Liver (tissue), 9 donors: ENCODE data around the gene CFAP410. TPM values are rescaled to one million over a fixed set of nuclear protein-coding genes. Genes with fewer than 3 reads are reported as not detected.

Source experiments
- DNase-seq: peaks from one replicate; pipeline ENCODE4 v3.0.0-alpha.2; 2017; ENCODE audit warnings: low spot score
- H3K27ac ChIP-seq, 2 donors: one replicate each; pipeline ENCODE4 v1.7.0; 2013; ENCODE audit warnings: inconsistent platforms in 2 of 2, low read length in 2 of 2, control low read depth in 1 of 2, low read depth in 1 of 2, mild to moderate bottlenecking in 1 of 2
- H3K27me3 ChIP-seq, 4 donors: one replicate each; pipeline versions ENCODE4 v1.6.1 to v1.7.0; 2013; ENCODE audit warnings: low read length in 3 of 4, inconsistent platforms in 1 of 4, mild to moderate bottlenecking in 1 of 4, moderate library complexity in 1 of 4; ENCODE audit not compliant: control insufficient read depth in 4 of 4, insufficient read depth in 4 of 4
- H3K36me3 ChIP-seq, 4 donors: one replicate each; pipeline versions ENCODE4 v1.6.1 to v1.7.0; 2013; ENCODE audit warnings: low read length in 3 of 4, mild to moderate bottlenecking in 3 of 4, low read depth in 1 of 4, moderate library complexity in 1 of 4; ENCODE audit not compliant: control insufficient read depth in 4 of 4, insufficient read depth in 3 of 4
- H3K4me1 ChIP-seq, 4 donors: one replicate each; pipeline versions ENCODE4 v1.6.1 to v1.7.0; 2013; ENCODE audit warnings: low read length in 3 of 4, mild to moderate bottlenecking in 3 of 4, moderate library complexity in 1 of 4; ENCODE audit not compliant: control insufficient read depth in 4 of 4, insufficient read depth in 4 of 4
- H3K4me3 ChIP-seq, 3 donors: one replicate each; pipeline versions ENCODE4 v1.6.1 to v1.7.0; 2013; ENCODE audit warnings: low read length in 3 of 3, control low read depth in 1 of 3, low read depth in 1 of 3, mild to moderate bottlenecking in 1 of 3
- H3K9ac ChIP-seq, 2 donors: one replicate each; pipeline ENCODE4 v1.7.0; 2013; ENCODE audit warnings: low read length in 2 of 2, mild to moderate bottlenecking in 2 of 2, moderate library complexity in 2 of 2, control low read depth in 1 of 2, low read depth in 1 of 2
- H3K9me3 ChIP-seq, 4 donors: one replicate each; pipeline versions ENCODE4 v1.6.1 to v1.7.0; 2013; ENCODE audit warnings: low read length in 3 of 4; ENCODE audit not compliant: control insufficient read depth in 4 of 4
- HNF4G ChIP-seq: IDR thresholded peaks from 2 replicates; pipeline ENCODE4 v1.6.1; 2016; ENCODE audit warnings: antibody characterized with exemption
- RAD21 ChIP-seq, 2 donors: IDR thresholded peaks; 2 replicates each; pipeline ENCODE4 v1.6.1; 2016; ENCODE audit warnings: antibody characterized with exemption in 2 of 2, mild to moderate bottlenecking in 2 of 2
- YY1 ChIP-seq: IDR thresholded peaks from 2 replicates; pipeline ENCODE4 v1.6.1; 2016; ENCODE audit warnings: antibody characterized with exemption, mild to moderate bottlenecking
- WGBS: extraction: QIAGEN DNeasy Blood & Tissue Kit; methylation state at CpG from one replicate; pipeline ENCODE4 v1.1.7; 2013; 5-methylcytosine and 5-hydroxymethylcytosine counted together
- polyA plus RNA-seq, 2 donors: library from polyadenylated mRNA; stranded (reverse) in 1 of 2; unstranded in 1 of 2; fragments of 200-250 nt in 1 of 2; fragments of >200 nt in 1 of 2; fragmentation: Nextera tagmentation in 1 of 2; extraction: Ambion mirVana in 1 of 2; gene quantifications; one replicate each; pipeline versions ENCODE4 v1.2.1 to v1.2.3, GENCODE V29; 2013 to 2015
- total RNA-seq, 2 donors: library from RNA; depleted of rRNA; stranded (reverse); fragments of >200 nt; gene quantifications; one replicate each; pipeline ENCODE4 v1.2.3, GENCODE V29; 2014
- TF ChIP-seq, protein P1 (sequence below): IDR thresholded peaks from 2 replicates; pipeline ENCODE4 v1.6.1; 2016; ENCODE audit warnings: antibody characterized with exemption
- TF ChIP-seq, protein P2 (sequence below): IDR thresholded peaks from 2 replicates; pipeline ENCODE4 v1.6.1; 2016; ENCODE audit warnings: antibody characterized with exemption
- TF ChIP-seq, protein P3 (sequence below): IDR thresholded peaks from 2 replicates; pipeline ENCODE4 v1.6.1; 2016; ENCODE audit warnings: antibody characterized with exemption
- TF ChIP-seq, protein P4 (sequence below): IDR thresholded peaks from 2 replicates; pipeline ENCODE4 v1.6.1; 2016; ENCODE audit warnings: antibody characterized with exemption, mild to moderate bottlenecking
- donor health status: healthy.
- donor health status: healthy.
- donor health status: healthy.
- donor health status: healthy.
- donor health status: healthy.

CFAP410 gene
- total and polyA plus RNA-seq, 4 donors: 7.9 to 16.3 (median 12.3) TPM

DNA sequence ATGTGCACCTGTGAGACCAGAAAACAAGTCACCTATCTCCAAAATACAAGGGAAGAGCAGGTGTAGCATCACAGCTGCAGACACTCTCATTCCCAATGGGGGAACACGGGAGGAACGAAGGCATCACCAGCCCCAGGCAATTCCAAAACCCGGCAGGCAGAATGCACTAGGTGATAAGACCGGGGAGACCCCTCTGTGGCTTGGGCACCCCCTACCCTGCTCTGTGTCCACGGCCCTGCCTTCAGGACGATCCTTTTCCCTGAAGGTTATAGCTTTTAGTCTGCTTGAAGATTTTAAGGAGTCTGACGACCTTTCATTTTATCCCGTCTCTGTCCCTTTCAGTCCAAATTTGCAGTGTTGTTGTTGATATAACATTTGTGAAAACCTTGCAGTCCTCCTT is 33.4 kb upstream of the CFAP410 start:
- Histone ChIP-seq H3K36me3 (no peaks in the 10 kb centered on the region), H3K4me3 (no peak overlapping the region), H3K9me3 (no peaks in the 10 kb centered on the region), H3K27me3 (no peaks in the 10 kb centered on the region), H3K27ac (no peak overlapping the region), H3K9ac (no peak overlapping the region), H3K4me1 (peaks cover 0 to 10% (median 7%) of the 10 kb centered on the region in 4 donors)
- TF ChIP-seq, protein P1, sequence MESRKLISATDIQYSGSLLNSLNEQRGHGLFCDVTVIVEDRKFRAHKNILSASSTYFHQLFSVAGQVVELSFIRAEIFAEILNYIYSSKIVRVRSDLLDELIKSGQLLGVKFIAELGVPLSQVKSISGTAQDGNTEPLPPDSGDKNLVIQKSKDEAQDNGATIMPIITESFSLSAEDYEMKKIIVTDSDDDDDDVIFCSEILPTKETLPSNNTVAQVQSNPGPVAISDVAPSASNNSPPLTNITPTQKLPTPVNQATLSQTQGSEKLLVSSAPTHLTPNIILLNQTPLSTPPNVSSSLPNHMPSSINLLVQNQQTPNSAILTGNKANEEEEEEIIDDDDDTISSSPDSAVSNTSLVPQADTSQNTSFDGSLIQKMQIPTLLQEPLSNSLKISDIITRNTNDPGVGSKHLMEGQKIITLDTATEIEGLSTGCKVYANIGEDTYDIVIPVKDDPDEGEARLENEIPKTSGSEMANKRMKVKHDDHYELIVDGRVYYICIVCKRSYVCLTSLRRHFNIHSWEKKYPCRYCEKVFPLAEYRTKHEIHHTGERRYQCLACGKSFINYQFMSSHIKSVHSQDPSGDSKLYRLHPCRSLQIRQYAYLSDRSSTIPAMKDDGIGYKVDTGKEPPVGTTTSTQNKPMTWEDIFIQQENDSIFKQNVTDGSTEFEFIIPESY: no peak
- TF ChIP-seq, protein P2, sequence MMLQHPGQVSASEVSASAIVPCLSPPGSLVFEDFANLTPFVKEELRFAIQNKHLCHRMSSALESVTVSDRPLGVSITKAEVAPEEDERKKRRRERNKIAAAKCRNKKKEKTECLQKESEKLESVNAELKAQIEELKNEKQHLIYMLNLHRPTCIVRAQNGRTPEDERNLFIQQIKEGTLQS: no peak
- no peak for TF ChIP-seq RAD21 (IDR thresholded peaks at IDR 0.05)
- no peak for DNase-seq
- 82% methylated on average over 8 of the region's 8 CpGs for WGBS

DNA sequence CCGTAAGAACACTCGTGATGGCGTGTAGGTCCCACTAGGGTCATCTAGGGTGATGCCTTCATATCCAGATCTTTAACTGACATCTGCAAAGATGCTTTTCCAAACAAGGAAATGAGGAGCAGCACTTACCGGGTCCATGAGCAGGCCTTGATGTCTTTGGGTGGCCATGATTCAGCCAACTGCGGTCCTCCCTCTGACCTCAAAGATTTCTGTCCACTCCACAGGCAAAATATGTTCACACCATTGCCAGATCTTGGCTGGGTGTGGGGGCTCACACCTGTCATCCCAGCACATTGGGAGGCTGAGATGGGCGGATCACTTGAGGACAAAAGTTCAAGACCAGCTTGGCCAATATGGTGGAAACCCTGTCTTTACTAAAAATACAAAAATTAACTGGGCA is 32.4 kb upstream of the CFAP410 start:
- Histone ChIP-seq H3K27ac (no peak overlapping the region), H3K4me1 (peaks cover 0 to 10% (median 7%) of the 10 kb centered on the region in 4 donors), H3K36me3 (no peaks in the 10 kb centered on the region)

DNA sequence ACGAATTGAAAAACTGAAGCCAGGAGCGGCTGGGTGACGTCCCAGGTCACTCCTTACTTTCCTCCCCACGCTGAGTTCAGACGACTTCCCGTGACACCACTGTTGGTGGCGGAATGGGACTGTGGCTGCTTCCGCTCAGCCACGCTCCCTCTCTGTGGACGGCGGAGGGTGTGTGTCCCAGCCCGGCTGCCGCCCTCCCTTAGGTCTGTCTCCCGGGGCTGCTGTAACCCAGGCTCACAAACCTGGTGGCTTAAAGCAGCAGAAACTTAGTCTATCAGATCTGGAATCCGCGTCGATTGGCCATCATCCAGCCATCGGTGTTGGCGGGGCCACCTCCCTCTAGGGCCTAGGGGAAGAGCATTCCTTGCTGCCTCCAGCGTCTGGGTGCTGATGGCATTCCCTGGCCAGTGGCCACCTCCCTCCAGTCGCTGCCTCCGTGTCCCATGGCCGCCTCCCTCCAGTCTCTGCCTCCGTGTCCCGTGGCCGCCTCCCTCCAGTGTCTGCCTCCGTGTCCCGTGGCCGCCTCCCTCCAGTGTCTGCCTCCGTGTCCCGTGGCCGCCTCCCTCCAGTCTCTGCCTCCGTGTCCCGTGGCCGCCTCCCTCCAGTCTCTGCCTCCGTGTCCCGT is 31.7 kb upstream of the CFAP410 start:
- Histone ChIP-seq H3K9ac (no peak overlapping the region), H3K27me3 (no peaks in the 10 kb centered on the region), H3K36me3 (no peaks in the 10 kb centered on the region), H3K4me1 (peaks cover 0 to 10% (median 7%) of the 10 kb centered on the region in 4 donors), H3K9me3 (no peaks in the 10 kb centered on the region), H3K4me3 (no peak overlapping the region), H3K27ac (no peak overlapping the region)
- no peak for DNase-seq
- TF ChIP-seq, protein P3, sequence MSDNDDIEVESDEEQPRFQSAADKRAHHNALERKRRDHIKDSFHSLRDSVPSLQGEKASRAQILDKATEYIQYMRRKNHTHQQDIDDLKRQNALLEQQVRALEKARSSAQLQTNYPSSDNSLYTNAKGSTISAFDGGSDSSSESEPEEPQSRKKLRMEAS: no peak
- 91% methylated on average over 35 of the region's 37 CpGs for WGBS

More for the DNA sequence above, 32.4 kb upstream of the CFAP410 start:
- no peak for DNase-seq
- no peaks in the 10 kb centered on the region for H3K27me3 ChIP-seq
- H3K9ac ChIP-seq: no peak overlapping the region
- H3K9me3 ChIP-seq: no peaks in the 10 kb centered on the region
- 95% methylated on average over 6 of the region's 6 CpGs for WGBS
- no peak overlapping the region for H3K4me3 ChIP-seq
- TF ChIP-seq, protein P2: no peak
- TF ChIP-seq YY1 (no peak), HNF4G (no peak)
- TF ChIP-seq, protein P4, sequence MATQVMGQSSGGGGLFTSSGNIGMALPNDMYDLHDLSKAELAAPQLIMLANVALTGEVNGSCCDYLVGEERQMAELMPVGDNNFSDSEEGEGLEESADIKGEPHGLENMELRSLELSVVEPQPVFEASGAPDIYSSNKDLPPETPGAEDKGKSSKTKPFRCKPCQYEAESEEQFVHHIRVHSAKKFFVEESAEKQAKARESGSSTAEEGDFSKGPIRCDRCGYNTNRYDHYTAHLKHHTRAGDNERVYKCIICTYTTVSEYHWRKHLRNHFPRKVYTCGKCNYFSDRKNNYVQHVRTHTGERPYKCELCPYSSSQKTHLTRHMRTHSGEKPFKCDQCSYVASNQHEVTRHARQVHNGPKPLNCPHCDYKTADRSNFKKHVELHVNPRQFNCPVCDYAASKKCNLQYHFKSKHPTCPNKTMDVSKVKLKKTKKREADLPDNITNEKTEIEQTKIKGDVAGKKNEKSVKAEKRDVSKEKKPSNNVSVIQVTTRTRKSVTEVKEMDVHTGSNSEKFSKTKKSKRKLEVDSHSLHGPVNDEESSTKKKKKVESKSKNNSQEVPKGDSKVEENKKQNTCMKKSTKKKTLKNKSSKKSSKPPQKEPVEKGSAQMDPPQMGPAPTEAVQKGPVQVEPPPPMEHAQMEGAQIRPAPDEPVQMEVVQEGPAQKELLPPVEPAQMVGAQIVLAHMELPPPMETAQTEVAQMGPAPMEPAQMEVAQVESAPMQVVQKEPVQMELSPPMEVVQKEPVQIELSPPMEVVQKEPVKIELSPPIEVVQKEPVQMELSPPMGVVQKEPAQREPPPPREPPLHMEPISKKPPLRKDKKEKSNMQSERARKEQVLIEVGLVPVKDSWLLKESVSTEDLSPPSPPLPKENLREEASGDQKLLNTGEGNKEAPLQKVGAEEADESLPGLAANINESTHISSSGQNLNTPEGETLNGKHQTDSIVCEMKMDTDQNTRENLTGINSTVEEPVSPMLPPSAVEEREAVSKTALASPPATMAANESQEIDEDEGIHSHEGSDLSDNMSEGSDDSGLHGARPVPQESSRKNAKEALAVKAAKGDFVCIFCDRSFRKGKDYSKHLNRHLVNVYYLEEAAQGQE: no peak
